ENCODE results near the gene PCDHA6.

DNA sequence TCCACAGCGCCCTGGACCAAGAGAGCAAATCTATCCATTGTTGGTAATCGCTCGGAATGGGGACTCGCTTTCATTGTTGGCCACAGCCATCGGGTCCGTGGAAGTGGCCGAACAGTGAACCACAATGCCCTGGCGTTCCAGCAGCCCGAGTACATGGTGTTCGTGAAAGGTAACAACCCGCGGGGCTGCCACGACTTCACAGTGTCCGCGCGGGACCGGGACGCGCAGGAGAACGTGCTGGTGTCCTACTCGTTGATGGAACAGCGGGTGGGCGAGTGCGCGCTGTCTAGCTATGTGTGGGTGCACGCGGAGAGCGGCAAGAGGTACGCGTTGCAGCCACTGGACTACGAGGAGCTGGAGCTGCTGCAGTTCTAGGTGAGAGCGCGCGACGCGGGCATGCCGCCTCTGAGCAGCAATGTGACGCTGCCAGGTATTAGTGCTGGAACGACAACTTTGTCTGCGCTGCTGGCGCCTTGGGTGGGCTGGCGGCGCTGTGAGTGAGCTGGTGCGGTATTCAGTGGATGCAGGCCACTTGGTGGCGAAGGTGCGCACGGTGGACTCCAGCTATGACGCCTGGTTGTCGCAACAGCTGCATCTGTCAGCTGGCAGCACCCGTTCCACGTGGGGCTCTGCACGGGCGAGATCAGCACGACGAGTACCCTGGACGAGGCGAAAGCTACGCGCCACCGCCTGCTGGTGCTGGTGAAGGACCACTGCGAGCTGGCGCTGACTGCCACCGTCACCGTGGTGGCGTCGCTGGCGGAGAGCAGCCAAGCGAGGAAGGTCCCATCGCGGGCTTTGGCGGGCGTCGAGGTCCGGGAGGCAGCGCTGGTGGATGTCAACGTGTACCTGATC is 34.9 kb downstream of the PCDHA6 start:
- TF ChIP-seq, protein P1, sequence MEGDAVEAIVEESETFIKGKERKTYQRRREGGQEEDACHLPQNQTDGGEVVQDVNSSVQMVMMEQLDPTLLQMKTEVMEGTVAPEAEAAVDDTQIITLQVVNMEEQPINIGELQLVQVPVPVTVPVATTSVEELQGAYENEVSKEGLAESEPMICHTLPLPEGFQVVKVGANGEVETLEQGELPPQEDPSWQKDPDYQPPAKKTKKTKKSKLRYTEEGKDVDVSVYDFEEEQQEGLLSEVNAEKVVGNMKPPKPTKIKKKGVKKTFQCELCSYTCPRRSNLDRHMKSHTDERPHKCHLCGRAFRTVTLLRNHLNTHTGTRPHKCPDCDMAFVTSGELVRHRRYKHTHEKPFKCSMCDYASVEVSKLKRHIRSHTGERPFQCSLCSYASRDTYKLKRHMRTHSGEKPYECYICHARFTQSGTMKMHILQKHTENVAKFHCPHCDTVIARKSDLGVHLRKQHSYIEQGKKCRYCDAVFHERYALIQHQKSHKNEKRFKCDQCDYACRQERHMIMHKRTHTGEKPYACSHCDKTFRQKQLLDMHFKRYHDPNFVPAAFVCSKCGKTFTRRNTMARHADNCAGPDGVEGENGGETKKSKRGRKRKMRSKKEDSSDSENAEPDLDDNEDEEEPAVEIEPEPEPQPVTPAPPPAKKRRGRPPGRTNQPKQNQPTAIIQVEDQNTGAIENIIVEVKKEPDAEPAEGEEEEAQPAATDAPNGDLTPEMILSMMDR (IDR thresholded peaks at IDR 0.05; ENCODE audit: low read depth, low read length) = no peak
- TF ChIP-seq EZH2phosphoT487 (IDR thresholded peaks at IDR 0.05; ENCODE audit: low read depth) = no peak
